ENCODE data around the gene FARS2.

The FARS2 gene

DNA sequence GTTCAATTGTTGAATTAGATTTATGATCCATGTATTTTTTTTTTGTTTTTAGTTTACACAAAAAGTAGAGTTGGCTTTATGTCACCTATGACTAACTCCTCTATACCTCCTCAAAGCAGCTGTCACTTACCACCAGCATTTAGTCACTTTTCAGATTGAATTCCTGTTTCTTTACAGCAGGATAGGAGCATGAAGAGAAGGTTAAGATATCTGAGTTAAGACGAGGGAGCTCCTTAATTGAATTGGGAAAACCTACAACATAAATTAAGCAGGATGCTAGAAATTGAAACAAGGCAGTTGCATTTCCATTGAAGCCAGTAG is 237.2 kb downstream of the FARS2 start:
- TF ChIP-seq Cebpa-rat (IDR thresholded peaks at IDR 0.05), result no peak
- peak overlapping the region; percentile 34; the same call in 1 of the 2 replicates for H3K9ac ChIP-seq
- no peaks in the 10 kb centered on the region for H3K36me3 ChIP-seq
- H4K20me1 ChIP-seq, result no peaks in the 10 kb centered on the region
- no peaks in the 10 kb centered on the region for H3K9me3 ChIP-seq
- peak overlapping the region; percentile 51 for H3K4me3 ChIP-seq
- peak overlapping the region; percentile 43; the same call in 1 of the 2 replicates for H3K27ac ChIP-seq
- H3K27me3 ChIP-seq, result no peaks in the 10 kb centered on the region
- peaks cover 41% of the 10 kb centered on the region for H3K4me1 ChIP-seq
- peak overlapping the region; percentile 74 for H3K4me2 ChIP-seq

DNA sequence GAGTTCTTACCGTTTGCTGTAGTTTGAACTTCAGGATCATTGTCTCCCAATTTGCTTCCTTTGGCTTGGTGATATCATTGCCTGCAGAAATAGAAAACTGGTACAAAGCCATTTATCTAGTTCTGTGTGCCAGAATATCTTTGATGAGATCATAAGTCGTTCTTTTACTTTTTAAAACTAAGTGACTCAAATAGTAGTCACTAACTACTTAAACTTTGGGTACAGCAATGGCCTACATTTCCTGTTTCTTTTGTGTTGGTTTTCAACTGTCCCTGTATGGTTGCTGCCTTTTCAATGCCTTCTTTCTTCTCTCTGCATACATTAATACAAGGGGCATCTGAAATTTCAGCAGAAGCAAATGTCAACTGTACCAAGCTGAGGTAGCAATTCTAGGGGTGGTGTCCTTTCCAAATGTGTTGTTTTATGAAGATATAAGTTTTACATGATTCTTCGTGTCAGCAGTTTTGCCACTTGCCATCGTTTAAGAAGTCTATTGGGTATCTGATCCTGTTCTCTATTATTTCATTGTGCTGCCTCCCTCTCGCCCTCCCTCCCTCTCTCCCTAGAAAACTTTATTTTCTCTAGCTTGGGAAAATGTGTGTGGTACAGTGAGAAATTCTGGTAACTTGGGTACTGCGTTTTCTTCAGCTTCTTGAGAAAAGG is 238.5 kb downstream of the FARS2 start:
- no peaks in the 10 kb centered on the region for H3K9me3 ChIP-seq
- no peak overlapping the region for H3K9ac ChIP-seq
- H3K36me3 ChIP-seq, result no peaks in the 10 kb centered on the region
- H3K4me2 ChIP-seq, result peak overlapping the region; percentile 74
- no peak for TF ChIP-seq Cebpa-rat (IDR thresholded peaks at IDR 0.05)
- no peak overlapping the region for H3K27ac ChIP-seq
- no peaks in the 10 kb centered on the region for H3K27me3 ChIP-seq
- no peaks in the 10 kb centered on the region for H4K20me1 ChIP-seq
- H3K4me3 ChIP-seq, result no peak overlapping the region
- H3K4me1 ChIP-seq, result peaks cover 41% of the 10 kb centered on the region

DNA sequence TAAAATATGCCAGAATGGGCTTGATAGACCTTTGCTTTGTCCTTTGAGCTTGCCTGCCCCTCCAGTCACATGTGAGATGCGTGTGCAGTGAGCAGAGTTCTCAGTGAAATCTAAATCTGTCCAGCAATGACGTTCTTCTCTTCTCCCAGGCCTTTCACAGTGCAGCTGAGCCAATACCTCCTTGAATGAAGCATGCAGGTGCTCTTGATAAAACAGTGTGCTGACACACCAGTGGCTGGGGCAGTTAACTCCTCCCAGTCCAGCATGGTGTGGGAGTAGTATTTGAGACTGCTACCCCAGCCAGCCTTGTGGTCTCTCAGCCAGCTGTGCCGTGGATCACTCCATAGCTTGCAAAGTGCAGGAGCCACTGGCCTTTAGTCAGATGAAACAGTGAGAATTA is 240.5 kb downstream of the FARS2 start:
- Histone ChIP-seq H3K27me3 (no peaks in the 10 kb centered on the region), H3K27ac (no peak overlapping the region), H3K4me2 (no peak overlapping the region), H4K20me1 (no peaks in the 10 kb centered on the region), H3K36me3 (no peaks in the 10 kb centered on the region), H3K9ac (no peak overlapping the region), H3K4me3 (no peak overlapping the region), H3K4me1 (peaks cover 49% of the 10 kb centered on the region), H3K9me3 (no peaks in the 10 kb centered on the region)
- no peak for TF ChIP-seq Cebpa-rat (IDR thresholded peaks at IDR 0.05)

DNA sequence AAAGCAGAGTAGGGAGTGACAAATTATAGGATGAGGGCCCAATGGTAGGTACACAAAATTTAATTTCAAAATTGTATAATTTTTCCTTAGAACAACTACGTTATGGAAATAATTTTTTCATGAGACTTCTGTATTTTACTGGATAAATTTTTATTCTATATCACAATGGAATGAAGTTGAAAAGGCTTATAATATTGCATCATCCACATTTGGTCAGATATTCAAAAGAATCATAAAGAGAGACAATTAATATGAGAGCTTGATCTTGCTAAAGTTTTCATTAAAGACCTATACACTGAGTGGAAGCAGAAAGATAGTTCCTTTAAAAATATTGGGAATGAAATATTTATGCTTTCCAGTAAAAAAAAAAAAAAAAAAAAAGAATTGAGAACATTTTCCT is 242.8 kb downstream of the FARS2 start:
- TF ChIP-seq Cebpa-rat (IDR thresholded peaks at IDR 0.05), result no peak
- Histone ChIP-seq H3K27ac (no peak overlapping the region), H3K4me1 (peaks cover 47% of the 10 kb centered on the region), H3K36me3 (no peaks in the 10 kb centered on the region), H4K20me1 (no peaks in the 10 kb centered on the region), H3K9ac (no peak overlapping the region), H3K27me3 (no peaks in the 10 kb centered on the region), H3K4me3 (no peak overlapping the region), H3K9me3 (no peaks in the 10 kb centered on the region), H3K4me2 (no peak overlapping the region)

DNA sequence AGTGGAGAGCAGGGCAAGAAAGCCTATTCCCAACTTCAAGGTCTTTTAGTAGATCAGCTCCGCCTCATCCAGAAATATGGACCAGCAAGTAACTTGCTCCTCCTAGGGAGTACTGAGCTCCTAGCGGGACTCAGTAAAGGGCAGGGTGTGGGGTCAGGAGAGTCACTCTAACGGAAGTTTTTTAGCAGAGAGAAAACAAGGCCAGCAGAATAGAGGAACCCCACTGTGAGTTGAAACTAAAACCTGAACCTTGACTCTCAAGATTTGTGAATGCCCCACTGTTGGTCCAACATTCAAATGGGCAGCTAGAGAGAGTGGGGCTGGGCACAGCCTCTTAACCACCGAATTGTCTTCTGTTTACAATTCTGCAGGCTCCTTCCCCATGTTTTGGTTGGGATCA is 244.8 kb downstream of the FARS2 start:
- no peak for TF ChIP-seq Cebpa-rat (IDR thresholded peaks at IDR 0.05)

DNA sequence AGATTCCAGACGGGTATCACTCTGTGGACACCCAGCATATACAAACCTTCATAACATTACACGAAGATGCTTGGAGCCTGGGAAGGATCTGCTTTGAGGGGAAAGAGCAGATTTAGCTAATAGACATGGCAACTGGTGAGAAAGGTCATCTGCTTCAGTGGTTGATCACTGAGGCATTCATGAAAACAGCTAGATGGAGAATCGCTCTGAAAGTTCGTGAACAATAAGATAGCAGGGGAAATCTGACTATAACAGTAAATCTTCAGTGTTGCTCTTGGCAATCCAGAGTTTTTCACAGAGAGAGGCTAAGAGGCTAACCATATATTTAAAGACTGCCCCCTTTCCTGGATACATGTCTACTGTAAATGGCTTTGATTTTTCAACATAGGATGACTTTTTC is 245.3 kb downstream of the FARS2 start:
- H3K4me1 ChIP-seq, result peaks cover 44% of the 10 kb centered on the region
- no peak for TF ChIP-seq Cebpa-rat (IDR thresholded peaks at IDR 0.05)
- H3K4me3 ChIP-seq, result peak overlapping the region; percentile 43; the same call in 1 of the 2 replicates
- peak overlapping the region; percentile 80 for H3K27ac ChIP-seq
- H3K9me3 ChIP-seq, result 0 out of 2 replicates have a peak, but pooled peaks cover 5% of the 10 kb centered on the region
- peak overlapping the region; percentile 75 for H3K9ac ChIP-seq
- peak overlapping the region; percentile 85 for H3K4me2 ChIP-seq
- no peaks in the 10 kb centered on the region for H3K27me3 ChIP-seq
- H4K20me1 ChIP-seq, result no peaks in the 10 kb centered on the region
- H3K36me3 ChIP-seq, result no peaks in the 10 kb centered on the region

More for the DNA sequence above, 244.8 kb downstream of the FARS2 start:
- Histone ChIP-seq H4K20me1 (no peaks in the 10 kb centered on the region), H3K9ac (no peak overlapping the region), H3K9me3 (0 out of 2 replicates have a peak, but pooled peaks cover 5% of the 10 kb centered on the region), H3K27me3 (no peaks in the 10 kb centered on the region), H3K27ac (peak overlapping the region; percentile 80), H3K4me3 (no peak overlapping the region), H3K4me2 (peak overlapping the region; percentile 85), H3K4me1 (peaks cover 39% of the 10 kb centered on the region), H3K36me3 (no peaks in the 10 kb centered on the region)

DNA sequence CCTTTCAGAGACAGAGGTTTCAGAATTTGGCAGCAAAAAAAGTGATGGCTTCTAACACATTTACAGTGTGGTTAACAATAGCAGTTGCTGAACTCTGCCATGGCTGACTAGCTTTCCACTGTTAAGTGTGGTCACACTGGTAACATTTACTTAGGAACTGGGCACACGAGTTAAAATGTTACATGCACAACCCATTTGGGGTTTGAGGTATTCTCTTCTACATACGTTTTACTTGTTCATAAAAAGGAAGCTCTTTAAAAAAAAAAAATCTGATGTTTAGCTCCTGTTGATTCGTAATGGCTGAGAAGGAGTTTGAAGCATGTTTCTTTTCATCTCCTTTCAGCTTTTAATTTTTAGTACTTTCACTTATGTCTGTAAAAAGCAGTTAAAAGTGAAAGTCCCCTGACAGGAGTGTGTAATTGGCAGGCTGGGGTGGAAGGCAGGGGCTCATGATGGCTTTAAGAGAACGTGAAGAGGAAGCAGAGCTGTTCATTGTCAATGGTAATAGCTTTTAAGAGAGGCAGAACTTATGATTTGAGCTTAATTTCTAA is 245.9 kb downstream of the FARS2 start:
- peak overlapping the region; percentile 75 for H3K9ac ChIP-seq
- TF ChIP-seq Cebpa-rat (IDR thresholded peaks at IDR 0.05), result no peak
- H3K4me3 ChIP-seq, result peak overlapping the region; percentile 43
- peak overlapping the region; percentile 85 for H3K4me2 ChIP-seq
- peaks cover 50% of the 10 kb centered on the region for H3K4me1 ChIP-seq
- H3K27ac ChIP-seq, result peak overlapping the region; percentile 80
- H4K20me1 ChIP-seq, result no peaks in the 10 kb centered on the region
- H3K27me3 ChIP-seq, result no peaks in the 10 kb centered on the region
- H3K9me3 ChIP-seq, result 0 out of 2 replicates have a peak, but pooled peaks cover 5% of the 10 kb centered on the region
- H3K36me3 ChIP-seq, result no peaks in the 10 kb centered on the region

DNA sequence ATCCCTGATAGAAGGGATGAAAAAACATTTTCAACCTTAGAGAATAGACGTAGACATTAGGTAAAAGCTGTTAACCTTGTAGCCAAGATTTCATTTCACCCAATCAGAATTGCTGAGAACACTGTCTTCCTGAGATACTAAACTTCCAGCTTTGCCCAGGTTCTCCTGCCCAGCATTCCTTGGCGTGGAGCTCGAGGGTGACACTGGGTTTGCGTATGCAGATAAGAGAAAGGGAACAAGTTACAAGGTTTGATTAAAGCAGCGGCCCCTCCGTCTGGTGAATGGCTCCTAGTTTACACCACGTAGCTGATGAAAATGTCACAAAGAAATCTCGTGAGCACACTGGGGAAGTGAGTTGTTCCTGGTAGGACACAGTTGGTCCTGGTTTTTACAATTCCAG is 247.8 kb downstream of the FARS2 start:
- no peak overlapping the region for H3K4me3 ChIP-seq
- H3K27ac ChIP-seq, result no peak overlapping the region
- H3K9ac ChIP-seq, result no peak overlapping the region
- H3K9me3 ChIP-seq, result 0 out of 2 replicates have a peak, but pooled peaks cover 5% of the 10 kb centered on the region
- peaks cover 54% of the 10 kb centered on the region for H3K4me1 ChIP-seq
- no peak overlapping the region for H3K4me2 ChIP-seq
- H3K36me3 ChIP-seq, result no peaks in the 10 kb centered on the region
- no peaks in the 10 kb centered on the region for H4K20me1 ChIP-seq
- H3K27me3 ChIP-seq, result no peaks in the 10 kb centered on the region
- no peak for TF ChIP-seq Cebpa-rat (IDR thresholded peaks at IDR 0.05)

DNA sequence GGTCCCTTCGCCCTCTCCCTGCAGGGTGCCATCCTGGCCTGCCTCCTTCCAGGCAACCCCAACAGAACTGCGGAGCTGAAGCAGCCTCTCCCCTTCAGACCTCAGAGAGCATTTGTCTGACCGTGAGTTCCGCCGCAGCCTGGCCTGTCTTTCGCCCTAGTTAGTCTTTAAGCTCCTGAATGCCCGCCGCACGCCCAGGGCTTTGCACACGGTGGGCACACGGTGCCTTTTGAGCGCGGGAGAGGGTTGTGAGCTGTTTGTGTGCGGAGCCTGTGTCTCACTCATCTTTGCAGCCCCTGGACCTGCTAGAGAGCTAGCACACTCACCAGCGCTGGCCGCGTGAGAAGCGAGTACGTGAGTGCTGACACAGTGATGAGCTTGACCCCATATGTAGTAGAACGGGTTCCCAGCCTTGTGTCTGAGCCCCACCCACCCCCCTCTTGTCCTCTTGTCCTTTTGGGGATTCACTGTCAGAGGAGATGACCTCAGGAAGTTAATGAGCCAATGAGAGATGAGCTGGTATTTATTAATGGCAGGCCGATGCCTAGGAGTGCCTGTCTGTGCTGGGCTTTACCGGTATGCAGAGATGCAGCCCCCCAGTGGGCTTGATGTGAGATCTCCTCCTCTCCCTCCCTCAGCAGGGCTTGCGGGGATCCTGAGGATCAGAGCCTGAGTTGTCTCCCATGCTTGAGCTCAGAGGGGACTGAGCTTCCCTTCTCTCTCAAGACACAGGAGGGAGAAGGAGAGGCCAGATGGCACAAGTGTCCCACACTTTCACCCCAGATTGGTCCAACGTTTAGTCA is 249.2 kb downstream of the FARS2 start:
- no peak overlapping the region for H3K4me3 ChIP-seq
- peaks cover 61% of the 10 kb centered on the region for H3K4me1 ChIP-seq
- H3K36me3 ChIP-seq, result no peaks in the 10 kb centered on the region
- peak overlapping the region; percentile 10; the same call in 1 of the 2 replicates for H3K4me2 ChIP-seq
- TF ChIP-seq Cebpa-rat (IDR thresholded peaks at IDR 0.05), result no peak
- no peak overlapping the region for H3K9ac ChIP-seq
- H3K27me3 ChIP-seq, result no peaks in the 10 kb centered on the region
- peak overlapping the region; percentile 18; the same call in 1 of the 2 replicates for H3K27ac ChIP-seq
- 0 out of 2 replicates have a peak, but pooled peaks cover 5% of the 10 kb centered on the region for H3K9me3 ChIP-seq
- no peaks in the 10 kb centered on the region for H4K20me1 ChIP-seq

DNA sequence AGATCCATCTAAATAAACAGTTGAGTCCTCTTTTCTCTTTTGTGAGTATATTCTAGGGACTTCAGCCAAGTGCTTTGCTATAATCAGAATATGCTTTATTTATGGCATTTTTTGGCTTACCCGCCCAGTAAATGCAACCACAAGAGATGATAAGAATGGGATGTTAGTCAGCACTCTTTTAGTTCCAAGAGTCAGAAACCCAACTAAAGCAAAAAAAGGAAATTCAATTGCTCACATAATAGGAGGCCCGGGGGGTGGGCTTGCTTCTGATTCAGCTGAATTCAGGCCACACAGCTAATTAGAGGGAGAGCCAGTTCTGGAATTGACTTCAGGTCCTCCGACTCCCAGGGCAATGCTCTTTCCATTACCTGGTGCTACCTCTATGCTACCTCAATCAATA is 250.6 kb downstream of the FARS2 start:
- Histone ChIP-seq H3K36me3 (no peaks in the 10 kb centered on the region), H3K4me1 (peaks cover 49% of the 10 kb centered on the region), H3K9me3 (0 out of 2 replicates have a peak, but pooled peaks cover 5% of the 10 kb centered on the region), H3K4me3 (no peak overlapping the region), H4K20me1 (no peaks in the 10 kb centered on the region), H3K27me3 (no peaks in the 10 kb centered on the region), H3K27ac (no peak overlapping the region), H3K9ac (no peak overlapping the region), H3K4me2 (peak overlapping the region; percentile 53)
- TF ChIP-seq Cebpa-rat (IDR thresholded peaks at IDR 0.05), result no peak

Data from BLaER1 (cell line).